Subcutaneous adipose tissue (tissue), 4 donors: ENCODE data around the gene HOXA2. TPM values are rescaled to one million over a fixed set of nuclear protein-coding genes. Genes with fewer than 3 reads are reported as not detected.

Experiments
- CTCF ChIP-seq: fragments of 450-650 bp; IDR thresholded peaks from one replicate; pipeline ENCODE4 v1.5.1; 2016; ENCODE audit warnings: low read depth, mild to moderate bottlenecking, control low read depth, antibody characterized with exemption, moderate library complexity
- total RNA-seq, 4 donors: library from RNA; depleted of rRNA; stranded (reverse); fragments of >200 nt; gene quantifications; one replicate each; pipeline ENCODE4 v1.1.0, GENCODE V29; 2016

The HOXA2 gene
- total RNA-seq, 4 donors from 2014 or later = 0.51 to 1.7 (median 0.88) TPM; not detected in 1

- no peak for TF ChIP-seq CTCF
Observed at GRCh38 chr7:27078616-27079233, 23.8 kb downstream of the HOXA2 start.

DNA sequence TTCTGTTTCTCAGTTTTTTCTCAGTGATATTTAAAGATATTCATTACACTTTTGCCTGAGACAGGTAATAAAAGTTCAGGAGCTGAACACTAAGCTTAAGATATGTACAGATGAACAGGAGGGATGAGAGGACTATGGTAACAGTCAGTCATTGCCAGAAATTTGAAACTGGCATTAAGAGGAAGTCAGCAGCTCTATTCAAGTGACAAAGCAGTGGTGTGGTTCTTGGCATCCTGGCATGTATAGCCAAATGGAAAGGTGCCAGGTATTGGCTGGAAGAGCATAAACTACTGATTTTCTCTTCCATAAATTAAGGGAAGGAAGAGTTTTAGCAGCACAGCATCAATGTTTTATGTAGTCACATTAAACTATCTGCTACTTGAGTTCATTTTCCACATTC, 29.4 kb downstream of the HOXA2 start:
- no peak for TF ChIP-seq CTCF

- TF ChIP-seq CTCF = no peak
Observed at GRCh38 chr7:27071622-27072390, 30.7 kb downstream of the HOXA2 start.

DNA sequence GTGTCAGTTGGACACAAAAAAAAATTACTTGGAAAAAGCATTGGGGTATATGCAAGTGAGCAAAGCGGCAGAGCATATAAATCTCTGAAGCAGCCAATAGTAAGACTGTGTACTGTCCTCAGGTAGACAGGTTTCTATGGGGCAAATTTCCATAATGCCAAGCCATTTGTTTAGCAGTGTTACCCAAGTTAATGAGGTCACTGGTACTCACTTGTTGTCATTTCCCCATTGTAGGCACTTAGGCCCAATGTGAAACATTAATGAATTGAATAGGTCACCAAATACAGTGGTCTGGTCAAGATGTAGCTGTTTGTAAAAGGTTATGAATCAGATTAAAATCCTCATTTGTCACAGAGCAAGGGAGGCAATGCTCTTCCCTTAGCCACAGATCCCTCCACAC, 34.2 kb downstream of the HOXA2 start:
- TF ChIP-seq CTCF = no peak

DNA sequence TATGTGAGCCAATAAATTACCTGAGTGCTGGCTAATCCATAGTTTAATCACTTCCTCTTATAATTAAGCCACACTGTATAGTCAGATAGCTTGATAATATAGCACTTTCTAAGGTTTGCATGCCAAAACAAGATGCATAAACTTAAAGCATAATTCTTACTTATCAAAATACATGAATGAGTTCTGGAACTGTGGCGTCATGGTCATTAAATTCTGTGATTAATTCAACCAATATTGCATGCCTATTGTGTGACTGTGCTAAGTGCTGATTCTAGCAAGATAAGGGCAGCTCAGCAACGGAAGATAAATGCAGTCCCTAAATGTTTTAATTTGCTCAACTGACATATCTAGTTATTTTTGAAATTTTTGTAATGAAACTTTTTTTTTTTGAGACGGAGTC, 36.3 kb downstream of the HOXA2 start:
- TF ChIP-seq CTCF = no peak

GRCh38 chr7:27065709-27066108, 36.8 kb downstream of the HOXA2 start:
- TF ChIP-seq CTCF = no peak

DNA sequence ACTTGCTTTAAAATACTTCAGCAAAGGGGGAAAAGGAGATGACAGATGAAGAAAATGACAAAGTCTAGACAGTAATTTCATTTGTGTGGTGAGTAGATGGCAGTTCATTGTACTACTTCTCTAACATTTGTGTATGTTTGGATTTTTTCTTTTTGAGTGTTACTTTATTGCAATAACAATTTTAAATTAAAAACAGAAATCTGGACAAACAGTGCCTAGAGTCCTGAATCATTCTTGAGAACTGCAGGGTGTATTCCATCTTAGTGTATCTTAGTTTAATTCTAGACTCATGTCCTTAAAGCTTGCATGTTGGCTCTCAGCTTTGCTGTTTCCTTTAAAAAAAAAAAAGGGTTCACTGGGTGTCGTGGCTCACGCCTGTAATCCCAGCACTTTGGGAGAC, 37.8 kb downstream of the HOXA2 start:
- no peak for TF ChIP-seq CTCF
